Hematopoietic multipotent progenitor cell treated with erythropoietin and hydrocortisone succinate and interleukin-3 and kit ligand, for 4 days (in vitro differentiated cells): ENCODE data around the gene FOXD2.

Source experiments
- DNase-seq: peaks from one replicate; pipeline ENCODE4 v3.0.0-alpha.2; 2015

The FOXD2 gene

DNA sequence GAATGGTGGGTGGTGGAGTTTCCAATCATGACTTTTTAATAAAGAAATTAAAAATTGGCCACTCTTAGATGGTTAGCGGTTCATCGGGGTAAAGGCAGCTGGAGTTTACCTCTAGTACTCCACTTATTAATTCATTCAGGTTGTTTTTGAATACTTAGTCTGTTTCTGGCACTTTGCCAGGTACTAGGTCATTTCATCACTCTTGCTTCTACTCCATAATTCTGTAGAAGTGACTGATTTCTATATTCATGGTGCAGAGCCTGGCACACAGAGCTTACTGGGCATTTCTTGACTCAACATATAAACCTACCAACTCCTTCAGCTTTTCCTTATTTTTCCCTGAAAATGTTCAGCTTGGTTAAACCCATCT, 31.5 kb downstream of the FOXD2 start:
- no peak for DNase-seq

DNA sequence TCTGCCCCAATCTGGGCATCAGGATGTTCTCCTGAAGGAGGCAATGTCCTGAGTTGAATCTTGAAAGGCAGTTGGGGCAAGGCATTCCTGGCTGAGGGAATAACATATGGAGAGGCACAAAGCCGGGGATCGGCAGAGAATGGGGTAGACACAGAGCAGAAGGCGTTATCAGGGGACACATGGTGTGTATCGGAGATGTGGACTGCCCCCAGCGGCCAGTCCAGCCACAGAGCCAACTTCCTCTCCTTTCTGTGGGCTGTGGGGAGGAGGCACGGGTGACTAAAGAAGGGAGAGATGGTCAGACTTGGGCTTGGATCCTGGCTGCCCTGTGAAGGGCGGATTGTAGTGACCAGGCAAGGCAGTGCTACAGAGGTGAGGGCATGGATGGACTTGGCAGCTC, 32.1 kb downstream of the FOXD2 start:
- peak; percentile 44 for DNase-seq

DNA sequence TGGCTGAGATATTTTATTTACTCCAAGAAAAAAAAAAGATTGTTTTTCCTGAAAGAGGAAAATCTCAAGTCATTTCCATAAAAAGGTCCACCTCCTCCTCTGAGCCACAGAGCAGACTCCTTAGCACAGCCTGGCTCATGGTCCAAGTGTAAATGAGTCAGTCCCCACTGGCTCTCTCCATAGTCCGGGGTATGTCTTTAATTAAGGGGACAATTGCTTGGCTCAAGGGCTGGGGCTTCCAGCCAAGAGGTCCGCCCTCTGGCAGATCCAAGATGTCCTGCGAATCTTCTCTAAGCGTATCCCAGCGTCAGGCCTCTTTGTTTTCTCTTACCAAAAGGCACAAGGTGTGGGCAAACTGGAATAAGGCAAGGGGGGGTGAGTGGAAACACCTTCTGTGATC, 33.3 kb downstream of the FOXD2 start:
- no peak for DNase-seq

- DNase-seq, result no peak
Measured at GRCh38 chr1:47474278-47475193, 36.7 kb downstream of the FOXD2 start.

DNA sequence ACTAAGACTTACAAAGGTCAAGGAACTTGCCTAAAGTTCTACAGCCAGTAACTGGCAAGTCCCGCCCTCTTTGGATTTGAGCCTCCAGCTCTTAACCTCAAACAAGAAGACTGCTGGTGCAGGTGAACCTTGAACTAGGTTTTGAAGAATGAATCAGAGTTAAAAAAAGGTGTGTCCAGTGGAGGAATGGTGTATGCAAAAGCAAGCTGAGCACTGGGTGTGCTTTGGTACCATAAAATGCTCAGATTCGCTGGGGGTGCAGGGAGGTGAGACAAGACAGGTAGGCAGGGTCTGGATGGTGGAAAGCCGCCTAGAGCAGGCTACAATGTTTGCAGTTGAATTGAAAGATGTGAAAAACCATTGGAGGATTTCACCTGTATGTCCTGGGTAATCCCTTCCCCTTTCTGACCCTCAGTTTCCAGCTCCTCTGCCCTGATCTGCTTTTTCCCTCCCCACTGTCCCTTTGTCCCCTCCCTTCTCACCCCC, 39.8 kb downstream of the FOXD2 start:
- no peak for DNase-seq

DNA sequence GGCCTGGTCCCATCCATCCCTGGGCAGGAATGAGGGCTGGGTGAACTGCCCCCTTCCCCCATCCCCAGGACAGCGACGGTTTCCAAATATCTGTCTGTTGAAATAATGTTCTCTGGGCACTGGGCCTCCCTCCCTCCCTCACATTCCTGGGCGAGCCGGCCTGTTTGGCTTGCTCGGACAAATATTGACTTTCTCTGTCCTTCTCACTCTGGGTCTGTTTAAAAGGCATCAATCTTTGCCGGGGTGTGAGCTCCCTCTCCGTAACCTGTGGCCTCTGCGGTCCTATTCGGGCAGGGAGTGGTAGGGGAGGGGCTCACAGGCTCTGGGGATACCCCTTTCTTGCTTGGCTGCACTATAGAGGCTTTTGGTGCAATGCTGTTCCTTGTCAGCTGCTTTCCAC, 40.2 kb downstream of the FOXD2 start:
- no peak for DNase-seq

DNA sequence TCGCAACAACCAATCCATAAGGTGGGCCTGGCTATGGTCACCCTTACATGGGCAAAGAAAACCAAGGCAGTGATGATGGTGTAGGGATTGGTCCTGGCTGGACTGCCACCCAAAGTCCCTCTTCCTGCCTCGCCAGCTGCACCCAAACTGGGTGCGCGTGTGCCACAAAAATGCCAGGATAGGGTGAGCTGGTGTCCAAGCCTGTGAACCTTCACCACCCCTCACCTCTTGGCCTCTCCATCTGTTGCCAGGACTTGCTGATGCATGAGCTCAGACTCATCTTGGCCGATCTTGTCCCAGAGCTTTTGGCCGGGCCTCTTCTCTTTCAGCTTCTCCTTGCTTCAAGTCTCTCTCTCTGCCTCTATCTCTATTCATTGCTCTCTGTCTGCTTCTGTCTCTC, 41.8 kb downstream of the FOXD2 start:
- no peak for DNase-seq

DNA sequence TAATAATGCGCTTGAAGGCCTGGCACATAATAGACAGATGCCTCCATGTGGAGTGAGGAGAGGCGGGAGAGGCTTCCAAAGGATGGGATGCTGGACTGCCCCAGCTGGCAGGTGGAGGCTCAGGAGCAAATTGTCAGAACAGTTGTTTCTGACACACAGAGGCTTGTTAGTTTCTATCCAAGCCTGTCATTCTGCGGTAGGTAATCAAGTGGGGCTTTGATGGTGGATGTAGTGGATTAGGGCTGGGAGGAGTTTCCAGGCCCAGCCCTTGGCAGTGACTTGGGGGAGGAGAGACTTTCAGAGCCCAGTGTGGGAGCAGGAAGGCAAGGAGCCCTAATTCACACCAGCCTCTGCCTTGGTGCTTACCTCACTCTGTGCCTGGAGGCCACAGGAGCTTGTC, 44.1 kb downstream of the FOXD2 start:
- DNase-seq, result no peak

- DNase-seq, result no peak
Measured at GRCh38 chr1:47482786-47483185, 44.9 kb downstream of the FOXD2 start.

DNA sequence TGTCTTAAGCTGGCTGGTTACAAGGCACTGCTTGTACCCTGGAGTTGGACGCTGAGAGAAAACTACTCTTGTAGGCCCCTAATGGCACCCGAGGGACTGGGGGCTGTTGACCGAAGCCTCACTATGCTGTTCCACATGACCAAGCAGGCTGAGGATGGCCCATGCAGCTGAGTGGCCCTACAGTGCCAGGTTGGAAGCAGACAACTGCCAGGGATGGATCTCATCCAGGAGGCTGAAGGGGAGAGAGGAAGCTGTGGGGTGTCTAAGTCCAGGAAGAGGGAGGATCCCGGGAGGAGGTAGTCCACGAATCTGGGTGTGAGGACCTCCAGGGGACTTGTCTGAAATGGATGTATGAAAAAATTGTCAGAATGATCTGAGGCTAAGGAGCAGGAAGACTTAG, 45.8 kb downstream of the FOXD2 start:
- no peak for DNase-seq

DNA sequence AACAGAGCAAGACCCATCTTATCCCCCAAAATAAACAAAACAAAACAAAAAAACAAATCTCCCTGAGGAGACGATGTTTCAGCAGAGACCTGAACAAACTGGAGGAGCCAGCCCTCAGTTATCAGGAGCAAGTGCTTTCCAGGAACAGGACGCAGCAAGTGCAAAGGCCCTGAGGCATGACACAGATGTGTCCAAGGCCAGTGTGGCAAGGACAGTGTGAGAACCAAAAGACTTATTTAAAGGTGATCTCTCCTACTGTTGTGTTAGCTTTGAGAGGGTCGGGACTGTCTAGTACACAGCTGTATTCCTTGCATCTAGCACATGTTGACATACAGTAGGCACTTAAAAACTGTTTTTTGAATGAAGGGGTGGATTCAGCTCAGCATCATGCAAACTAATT, 48.0 kb downstream of the FOXD2 start:
- DNase-seq, result no peak

DNA sequence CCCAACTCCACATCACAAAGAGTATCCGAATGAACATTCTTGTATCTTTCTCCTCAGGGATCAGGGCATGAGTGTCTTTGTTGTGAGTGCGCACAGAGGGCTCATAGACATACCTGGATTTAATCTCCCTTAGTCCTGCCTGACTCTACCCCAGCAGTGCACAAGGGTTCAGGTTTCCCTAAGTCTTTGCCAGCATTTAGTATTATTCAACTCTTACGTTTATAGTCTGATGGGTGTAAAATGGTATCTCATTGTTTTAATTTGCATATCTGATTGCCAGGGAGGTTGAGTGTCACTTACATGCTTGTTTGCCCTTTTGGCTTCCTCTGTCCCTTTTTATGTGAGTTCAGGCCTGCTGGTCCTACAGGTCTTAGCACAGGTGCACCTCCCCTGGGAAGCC, 49.5 kb downstream of the FOXD2 start:
- DNase-seq, result no peak

DNA sequence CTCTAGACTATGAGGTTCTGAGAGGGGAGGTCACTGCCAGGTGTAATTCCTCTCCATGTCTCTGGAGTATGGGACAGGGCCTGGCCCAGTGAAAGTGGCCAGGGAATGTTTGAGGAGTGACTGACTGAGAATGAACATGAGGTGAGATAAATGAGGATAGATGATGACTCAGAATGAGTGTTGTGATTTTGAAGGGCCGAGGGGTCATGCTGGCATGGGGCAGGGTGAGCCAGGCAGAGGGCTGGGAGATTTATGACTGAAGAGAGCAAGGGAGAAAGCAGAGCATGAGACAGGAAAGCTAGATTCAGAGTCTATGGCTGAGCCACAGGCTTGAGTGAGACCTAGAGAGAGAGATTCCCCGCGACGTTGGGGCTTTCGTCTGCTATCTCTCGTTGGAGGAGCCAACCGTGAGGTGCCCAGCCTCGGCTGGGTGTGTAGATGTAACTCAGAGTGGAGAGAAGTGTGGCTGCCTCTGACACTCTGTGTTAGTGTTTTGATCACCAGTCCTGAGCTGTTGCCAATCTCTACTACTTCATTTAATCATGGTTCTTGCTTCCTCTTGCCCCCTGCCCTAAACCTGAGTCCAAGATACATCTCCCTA, 50.1 kb downstream of the FOXD2 start:
- DNase-seq, result no peak
